ENCODE data around the gene SLC25A51.

Gene SLC25A51

GRCh38 chr9:37942621-37943344, 38.9 kb upstream of the SLC25A51 start:
- Histone ChIP-seq H3K36me3 (peaks cover 0 to 18% (median 0%) of the 10 kb centered on the region in 11 experiments; a peak in 1 of 22 replicates), H3K9ac (no peak overlapping the region), H3K9me3 (replicated peaks in 1 of 11) (no peaks in the 10 kb centered on the region)

GRCh38 chr9:37941253-37941652, 37.3 kb upstream of the SLC25A51 start:
- Histone ChIP-seq H3K4me1 (peaks cover 9 to 29% (median 15%) of the 10 kb centered on the region in 10 experiments), H4K20me1 (peaks cover 0 to 16% (median 0%) of the 10 kb centered on the region in 11 experiments; a peak in 9 of 22 replicates), H3K27ac (no peak overlapping the region), H3K36me3 (peaks cover 0 to 16% (median 0%) of the 10 kb centered on the region in 11 experiments; a peak in 1 of 22 replicates), H3K9me3 (replicated peaks in 1 of 11) (no peaks in the 10 kb centered on the region), H3K27me3 (no peaks in the 10 kb centered on the region), H3K4me3 (no peak overlapping the region), H3K9ac (no peak overlapping the region), H3K4me2 (no peak overlapping the region)
- TF ChIP-seq Cebpa-rat (IDR thresholded peaks at IDR 0.05) = no peak

More at GRCh38 chr9:37942621-37943344, 38.9 kb upstream of the SLC25A51 start:
- no peaks in the 10 kb centered on the region for H3K27me3 ChIP-seq
- no peak overlapping the region for H3K4me2 ChIP-seq
- peaks cover 0 to 20% (median 0%) of the 10 kb centered on the region in 11 experiments; a peak in 9 of 22 replicates for H4K20me1 ChIP-seq
- peaks cover 19 to 45% (median 30%) of the 10 kb centered on the region in 10 experiments for H3K4me1 ChIP-seq
- H3K4me3 ChIP-seq = no peak overlapping the region
- no peak for TF ChIP-seq Cebpa-rat (IDR thresholded peaks at IDR 0.05)
- H3K27ac ChIP-seq = no peak overlapping the region

- no peak overlapping the region for H3K4me3 ChIP-seq
- H3K36me3 ChIP-seq = peaks cover 0 to under 1% (median 0%) of the 10 kb centered on the region in 11 experiments; a peak in 1 of 22 replicates
- H3K9me3 ChIP-seq (replicated peaks in 1 of 11) = no peaks in the 10 kb centered on the region
- no peak overlapping the region for H3K4me2 ChIP-seq
- TF ChIP-seq Cebpa-rat (IDR thresholded peaks at IDR 0.05) = peak in 1 of 11 experiments; percentile 31; a peak in 2 of 22 replicates
- H3K27me3 ChIP-seq = no peaks in the 10 kb centered on the region
- no peak overlapping the region for H3K27ac ChIP-seq
- H4K20me1 ChIP-seq = peaks cover 0 to 4% (median 0%) of the 10 kb centered on the region in 11 experiments; a peak in 6 of 22 replicates
- H3K9ac ChIP-seq = no peak overlapping the region
- H3K4me1 ChIP-seq = peaks cover 0 to 18% (median 7%) of the 10 kb centered on the region in 10 experiments; a peak in 11 of 20 replicates
These were observed 35.7 kb upstream of the SLC25A51 start for GRCh38 chr9:37939575-37940095.

GRCh38 chr9:37938121-37938891, 34.4 kb upstream of the SLC25A51 start:
- H3K9ac ChIP-seq = no peak overlapping the region
- peaks cover 0 to 4% (median 0%) of the 10 kb centered on the region in 11 experiments; a peak in 1 of 22 replicates for H3K36me3 ChIP-seq
- no peaks in the 10 kb centered on the region for H3K27me3 ChIP-seq
- H3K9me3 ChIP-seq (replicated peaks in 1 of 11) = no peaks in the 10 kb centered on the region
- H3K4me3 ChIP-seq = no peak overlapping the region
- H3K4me1 ChIP-seq = peaks cover 0 to 18% (median 4%) of the 10 kb centered on the region in 10 experiments; a peak in 9 of 20 replicates
- peaks cover 0 to 4% (median 0%) of the 10 kb centered on the region in 11 experiments; a peak in 4 of 22 replicates for H4K20me1 ChIP-seq
- H3K4me2 ChIP-seq = peak overlapping the region in 4 of 11 experiments; percentile 24 to 35 (median 32); a peak in 6 of 22 replicates
- H3K27ac ChIP-seq = no peak overlapping the region
- TF ChIP-seq Cebpa-rat (IDR thresholded peaks at IDR 0.05) = no peak

GRCh38 chr9:37937366-37937765, 33.4 kb upstream of the SLC25A51 start:
- Histone ChIP-seq H3K36me3 (peaks cover 0 to 4% (median 0%) of the 10 kb centered on the region in 11 experiments; a peak in 1 of 22 replicates), H3K9ac (no peak overlapping the region), H3K9me3 (replicated peaks in 1 of 11) (no peaks in the 10 kb centered on the region), H3K4me2 (no peak overlapping the region), H4K20me1 (peaks cover 0 to 4% (median 0%) of the 10 kb centered on the region in 11 experiments; a peak in 3 of 22 replicates), H3K27me3 (no peaks in the 10 kb centered on the region), H3K4me1 (peaks cover 0 to 18% (median 3%) of the 10 kb centered on the region in 10 experiments; a peak in 9 of 20 replicates), H3K27ac (no peak overlapping the region), H3K4me3 (no peak overlapping the region)
- TF ChIP-seq Cebpa-rat (IDR thresholded peaks at IDR 0.05) = no peak

GRCh38 chr9:37936965-37937364, 33.0 kb upstream of the SLC25A51 start:
- no peak overlapping the region for H3K27ac ChIP-seq
- H3K4me2 ChIP-seq = no peak overlapping the region
- H3K27me3 ChIP-seq = no peaks in the 10 kb centered on the region
- H3K9me3 ChIP-seq (replicated peaks in 1 of 11) = no peaks in the 10 kb centered on the region
- no peak overlapping the region for H3K4me3 ChIP-seq
- TF ChIP-seq Cebpa-rat (IDR thresholded peaks at IDR 0.05) = no peak
- peaks cover 0 to 4% (median 0%) of the 10 kb centered on the region in 11 experiments; a peak in 3 of 22 replicates for H4K20me1 ChIP-seq
- no peak overlapping the region for H3K9ac ChIP-seq
- peaks cover 0 to 18% (median 3%) of the 10 kb centered on the region in 10 experiments; a peak in 9 of 20 replicates for H3K4me1 ChIP-seq
- peaks cover 0 to 4% (median 0%) of the 10 kb centered on the region in 11 experiments; a peak in 1 of 22 replicates for H3K36me3 ChIP-seq

GRCh38 chr9:37936376-37936775, 32.4 kb upstream of the SLC25A51 start:
- no peak overlapping the region for H3K4me2 ChIP-seq
- no peak overlapping the region for H3K9ac ChIP-seq
- H3K4me1 ChIP-seq = peaks cover 0 to 18% (median 3%) of the 10 kb centered on the region in 10 experiments; a peak in 9 of 20 replicates

GRCh38 chr9:37935096-37935495, 31.2 kb upstream of the SLC25A51 start:
- Histone ChIP-seq H3K27ac (no peak overlapping the region), H3K9ac (no peak overlapping the region)
- no peak for TF ChIP-seq Cebpa-rat (IDR thresholded peaks at IDR 0.05)

More at GRCh38 chr9:37936376-37936775, 32.4 kb upstream of the SLC25A51 start:
- Histone ChIP-seq H3K9me3 (replicated peaks in 1 of 11) (peaks cover 0 to under 1% (median 0%) of the 10 kb centered on the region in 11 experiments; a peak in 2 of 22 replicates), H3K27me3 (no peaks in the 10 kb centered on the region), H3K36me3 (peaks cover 0 to 4% (median 0%) of the 10 kb centered on the region in 11 experiments; a peak in 1 of 22 replicates), H3K27ac (no peak overlapping the region), H3K4me3 (no peak overlapping the region), H4K20me1 (peaks cover 0 to 4% (median 0%) of the 10 kb centered on the region in 11 experiments; a peak in 2 of 22 replicates)
- no peak for TF ChIP-seq Cebpa-rat (IDR thresholded peaks at IDR 0.05)

More at GRCh38 chr9:37935096-37935495, 31.2 kb upstream of the SLC25A51 start:
- H3K4me1 ChIP-seq = peaks cover 0 to 23% (median 5%) of the 10 kb centered on the region in 10 experiments; a peak in 17 of 20 replicates
- H3K27me3 ChIP-seq = no peaks in the 10 kb centered on the region
- no peaks in the 10 kb centered on the region for H4K20me1 ChIP-seq
- peaks cover 0 to 4% (median 0%) of the 10 kb centered on the region in 11 experiments; a peak in 1 of 22 replicates for H3K36me3 ChIP-seq
- no peak overlapping the region for H3K4me3 ChIP-seq
- peaks cover 7 to 11% (median 9%) of the 10 kb centered on the region in 11 experiments; a peak in 21 of 22 replicates for H3K9me3 ChIP-seq (replicated peaks in 1 of 11)
- H3K4me2 ChIP-seq = no peak overlapping the region
